ENCODE measurements around the gene SSPN.

DNA sequence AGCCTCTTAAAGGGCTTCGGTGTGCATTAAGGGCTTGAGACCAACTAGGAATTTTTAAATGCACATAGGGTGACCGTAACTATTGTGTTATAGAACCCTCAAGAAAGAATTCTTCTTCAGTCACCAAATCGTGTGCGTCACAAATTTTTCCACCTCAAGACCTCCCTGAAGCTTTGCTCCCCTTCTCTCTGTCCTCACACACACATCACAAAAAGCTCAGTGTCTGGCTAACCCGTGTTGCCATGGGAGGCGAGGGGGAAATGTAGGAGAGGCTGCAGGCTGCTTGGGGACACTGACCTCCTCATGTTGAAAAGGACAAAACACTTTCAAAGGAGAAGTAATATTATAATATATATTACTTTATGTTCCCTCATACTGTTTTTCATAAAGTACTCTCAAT, 10.6 kb downstream of the SSPN start:
- TF ChIP-seq CTCF (IDR thresholded peaks at IDR 0.05) (no peak), POLR2A (IDR thresholded peaks at IDR 0.05) (no peak), POLR2AphosphoS5 (IDR thresholded peaks at IDR 0.05) (no peak)
